H1 (cell line): ENCODE measurements around the gene PRPF31. TPM values are rescaled to one million over a fixed set of nuclear protein-coding genes. Genes with fewer than 3 reads are reported as not detected.

ENCODE experiments used
- BRCA1 ChIP-seq: IDR thresholded peaks from 2 replicates; pipeline ENCODE4 v1.6.1; 2012; ENCODE audit warnings: low read depth, low read length, improper control_type of control experiment
- CHD2 ChIP-seq: IDR thresholded peaks from 2 replicates; pipeline ENCODE4 v1.6.1; 2012; ENCODE audit warnings: low read length, improper control_type of control experiment
- HDAC2 ChIP-seq, 2 experiments: fragments of 300-600 bp in 1 of 2; sonication (generic) in 1 of 2; IDR thresholded peaks; 2 replicates each; pipeline ENCODE4 v1.6.1; 2011 to 2012; ENCODE audit warnings: low read depth in 2 of 2, low read length in 2 of 2, mild to moderate bottlenecking in 2 of 2, moderate library complexity in 2 of 2, borderline replicate concordance in 1 of 2, inconsistent platforms in 1 of 2
- SIN3A ChIP-seq, 2 experiments: IDR thresholded peaks in 1 of 2; conservative IDR thresholded peaks in 1 of 2; 2 replicates each; pipeline ENCODE4 v1.6.1; 2011 to 2012; ENCODE audit warnings: low read length in 2 of 2, improper control_type of control experiment in 1 of 2, low read depth in 1 of 2, mild to moderate bottlenecking in 1 of 2
- SIRT6 ChIP-seq: IDR thresholded peaks from one replicate; pipeline ENCODE4 v1.7.1; 2012; ENCODE audit warnings: low read length, inconsistent platforms
- SRF ChIP-seq: IDR thresholded peaks from 2 replicates; pipeline ENCODE4 v1.6.1; 2011; ENCODE audit warnings: mild to moderate bottlenecking, low read depth, low read length, moderate library complexity
- polyA plus RNA-seq, 7 experiments: library from polyadenylated mRNA; depleted of rRNA in 3 of 7; stranded (reverse) in 5 of 7; unstranded in 2 of 7; fragments of >200 nt in 5 of 7; fragments of 200-250 nt in 2 of 7; gene quantifications; 1 replicate in 5 of 7; 2 replicates in 1 of 7; 4 replicates in 1 of 7; pipeline versions ENCODE4 v1.2.1 to v1.2.3, GENCODE V29; 2011 to 2013; ENCODE audit warnings: missing spikeins in 2 of 7, mixed read lengths in 2 of 7
- total RNA-seq: library from RNA; stranded (reverse); fragmentation: NEBNext Ultra II Directional; extraction: Animal tissue kit (Norgen Biotek cat#: 25700); gene quantifications from 2 replicates; pipeline ENCODE4 v1.2.1, GENCODE V29; 2021

The PRPF31 gene
- total and polyA plus RNA-seq, 2 of the 8 experiments (the other 6 are each of a cell fraction or from before 2014, with no cell fraction given): 51.1 to 97.4 TPM

- no peak for TF ChIP-seq BRCA1
- no peak for TF ChIP-seq CHD2
- no peak for TF ChIP-seq HDAC2 (IDR thresholded peaks at IDR 0.05; ENCODE audit: borderline replicate concordance in 1 of 2, low read depth in 2 of 2, low read length in 2 of 2)
- TF ChIP-seq SIRT6: no peak
- no peak for TF ChIP-seq SRF
- no peak for TF ChIP-seq SIN3A (conservative IDR thresholded peaks at IDR 0.05 in 1 of 2, IDR thresholded peaks at IDR 0.05 in 1 of 2; ENCODE audit: low read depth in 1 of 2, low read length in 2 of 2)
These were observed 12.3 kb downstream of the PRPF31 start (continued) for GRCh38 chr19:54127688-54128440.
